ENCODE data around the gene C19orf85.

GRCh38 chr19:55467236-55468053 is 2.9 kb upstream of the C19orf85 start:
- TF ChIP-seq GATA2 (IDR thresholded peaks at IDR 0.05; ENCODE audit: low read depth, low read length) (no peak), GATA3 (IDR thresholded peaks at IDR 0.05; ENCODE audit: low read depth, low read length) (no peak)
